Upper lobe of right lung (tissue), 1 donor: ENCODE measurements around the gene EEF2K. TPM values are rescaled to one million over a fixed set of nuclear protein-coding genes. Genes with fewer than 3 reads are reported as not detected.

Source experiments
- ATAC-seq: fragments of 200-7000 bp; cut with Tn5 transposase; one replicate; pipeline ENCODE4 v1.9.1; 2020; ENCODE audit warnings: mild to moderate bottlenecking, moderate library complexity
- DNase-seq: peaks from one replicate; pipeline ENCODE4 v3.0.0-alpha.2; 2020
- H3K27ac ChIP-seq: fragments of 200-600 bp; one replicate; pipeline ENCODE4 v1.8.0; 2022
- H3K27me3 ChIP-seq: fragments of 200-600 bp; one replicate; pipeline ENCODE4 v1.8.0; 2022; ENCODE audit warnings: mild to moderate bottlenecking
- H3K36me3 ChIP-seq: fragments of 200-600 bp; one replicate; pipeline ENCODE4 v1.8.0; 2022
- H3K4me1 ChIP-seq: fragments of 200-600 bp; one replicate; pipeline ENCODE4 v1.8.0; 2022
- H3K4me3 ChIP-seq: fragments of 200-600 bp; one replicate; pipeline ENCODE4 v1.8.0; 2022; ENCODE audit warnings: mild to moderate bottlenecking
- H3K9me3 ChIP-seq: fragments of 200-600 bp; one replicate; pipeline ENCODE4 v1.8.0; 2022
- intact Hi-C: fragments of 100-400 bp; cut with DNase I; formaldehyde crosslinking; loops from one replicate; pipeline ENCODE4 v1.11.0; 2022
- total RNA-seq: library from RNA; stranded (reverse); fragmentation: NEBNext Ultra II Directional; extraction: Animal tissue kit (Norgen Biotek cat#: 25700); gene quantifications from one replicate; pipeline ENCODE4 v1.2.1, GENCODE V29; 2021
- TF ChIP-seq, protein P1 (sequence below): fragments of 200-600 bp; IDR thresholded peaks from one replicate; pipeline ENCODE4 v1.8.0; 2022; ENCODE audit warnings: antibody characterized with exemption
- donor health status: DM: no; HTN: yes; CAD: no; lungs with severe emphysema.

EEF2K gene
- total RNA-seq, 1 donor from 2014 or later: 34.9 TPM

GRCh38 chr16:22336581-22336980 is 130.5 kb downstream of the EEF2K start:
- peaks cover 10% of the 10 kb centered on the region for H3K9me3 ChIP-seq
- intact Hi-C loops: no loop called here
- H3K27me3 ChIP-seq: no peaks in the 10 kb centered on the region
- DNase-seq (no peak), ATAC-seq (no peak)
- no peaks in the 10 kb centered on the region for H3K4me1 ChIP-seq
- TF ChIP-seq, protein P1, sequence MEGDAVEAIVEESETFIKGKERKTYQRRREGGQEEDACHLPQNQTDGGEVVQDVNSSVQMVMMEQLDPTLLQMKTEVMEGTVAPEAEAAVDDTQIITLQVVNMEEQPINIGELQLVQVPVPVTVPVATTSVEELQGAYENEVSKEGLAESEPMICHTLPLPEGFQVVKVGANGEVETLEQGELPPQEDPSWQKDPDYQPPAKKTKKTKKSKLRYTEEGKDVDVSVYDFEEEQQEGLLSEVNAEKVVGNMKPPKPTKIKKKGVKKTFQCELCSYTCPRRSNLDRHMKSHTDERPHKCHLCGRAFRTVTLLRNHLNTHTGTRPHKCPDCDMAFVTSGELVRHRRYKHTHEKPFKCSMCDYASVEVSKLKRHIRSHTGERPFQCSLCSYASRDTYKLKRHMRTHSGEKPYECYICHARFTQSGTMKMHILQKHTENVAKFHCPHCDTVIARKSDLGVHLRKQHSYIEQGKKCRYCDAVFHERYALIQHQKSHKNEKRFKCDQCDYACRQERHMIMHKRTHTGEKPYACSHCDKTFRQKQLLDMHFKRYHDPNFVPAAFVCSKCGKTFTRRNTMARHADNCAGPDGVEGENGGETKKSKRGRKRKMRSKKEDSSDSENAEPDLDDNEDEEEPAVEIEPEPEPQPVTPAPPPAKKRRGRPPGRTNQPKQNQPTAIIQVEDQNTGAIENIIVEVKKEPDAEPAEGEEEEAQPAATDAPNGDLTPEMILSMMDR: no peak
- H3K27ac ChIP-seq: no peak overlapping the region
- no peak overlapping the region for H3K4me3 ChIP-seq
- H3K36me3 ChIP-seq: peaks cover 41% of the 10 kb centered on the region

DNA sequence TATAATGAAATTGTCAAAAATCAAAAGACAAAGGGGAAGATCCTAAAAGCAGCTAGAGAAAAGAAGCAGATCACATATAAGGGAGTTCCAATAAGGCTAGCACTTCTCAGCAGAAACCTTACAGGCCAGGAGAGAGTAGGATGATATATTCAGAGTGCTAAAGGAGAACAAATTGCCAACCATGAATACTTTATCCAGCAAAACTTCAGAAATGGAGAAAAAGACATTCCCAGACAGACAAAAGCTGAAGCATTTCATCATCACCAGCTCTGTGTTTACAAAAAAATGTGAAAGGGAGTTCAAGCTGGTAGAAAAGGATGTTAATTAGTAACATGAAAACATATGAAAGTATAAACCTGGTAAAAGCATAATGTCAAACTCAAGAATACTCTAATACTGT is 131.0 kb downstream of the EEF2K start:
- no peak for DNase-seq
- TF ChIP-seq, protein P1: no peak
- H3K27me3 ChIP-seq: no peaks in the 10 kb centered on the region
- ATAC-seq: no peak
- H3K36me3 ChIP-seq: peaks cover 37% of the 10 kb centered on the region
- peaks cover 10% of the 10 kb centered on the region for H3K9me3 ChIP-seq
- H3K4me1 ChIP-seq: no peaks in the 10 kb centered on the region
- intact Hi-C loops: no loop called here
- H3K27ac ChIP-seq: no peak overlapping the region
- H3K4me3 ChIP-seq: no peak overlapping the region

GRCh38 chr16:22337849-22338635 is 132.0 kb downstream of the EEF2K start:
- Histone ChIP-seq H3K4me3 (no peak overlapping the region), H3K27me3 (no peaks in the 10 kb centered on the region), H3K36me3 (peaks cover 30% of the 10 kb centered on the region), H3K9me3 (peaks cover 10% of the 10 kb centered on the region), H3K4me1 (no peaks in the 10 kb centered on the region), H3K27ac (no peak overlapping the region)
- no peak for ATAC-seq
- DNase-seq: no peak
- intact Hi-C loops: no loop called here
- TF ChIP-seq, protein P1: no peak

Other genes with a start within 250 kb of the EEF2K start
- gene PDZD9, start 205.2 kb upstream of the EEF2K start, total RNA-seq: not detected
- gene MOSMO, start 198.2 kb upstream of the EEF2K start, total RNA-seq: 11.4 TPM
- 2.6 TPM for gene VWA3A, start 113.7 kb upstream of the EEF2K start, total RNA-seq
- gene SDR42E2, start 43.8 kb upstream of the EEF2K start, total RNA-seq: 0.14 TPM
- gene POLR3E, start 91.1 kb downstream of the EEF2K start, total RNA-seq: 43.3 TPM
- 25.2 TPM for gene CDR2, start 168.3 kb downstream of the EEF2K start, total RNA-seq